Endothelial cell of umbilical vein (primary cell): ENCODE measurements around the gene ITPKB.

Source experiments
- POLR2A ChIP-seq: IDR thresholded peaks from 2 replicates; pipeline ENCODE4 v1.6.1; 2012; ENCODE audit warnings: low read depth, mild to moderate bottlenecking, control low read depth, low read length
- TF ChIP-seq, protein P1 (sequence below), 2 donors: IDR thresholded peaks; 1 replicate in 1 of 2; 2 replicates in 1 of 2; pipeline ENCODE4 v1.5.1; 2011; ENCODE audit warnings: low read length in 2 of 2, mild to moderate bottlenecking in 2 of 2, moderate library complexity in 2 of 2, control low read depth in 1 of 2, inconsistent platforms in 1 of 2, low read depth in 1 of 2; ENCODE audit not compliant: insufficient read depth in 1 of 2; ENCODE audit errors: extremely low read depth in 1 of 2

GRCh38 chr1:226649780-226650179 is 89.3 kb downstream of the ITPKB start:
- TF ChIP-seq, protein P1, sequence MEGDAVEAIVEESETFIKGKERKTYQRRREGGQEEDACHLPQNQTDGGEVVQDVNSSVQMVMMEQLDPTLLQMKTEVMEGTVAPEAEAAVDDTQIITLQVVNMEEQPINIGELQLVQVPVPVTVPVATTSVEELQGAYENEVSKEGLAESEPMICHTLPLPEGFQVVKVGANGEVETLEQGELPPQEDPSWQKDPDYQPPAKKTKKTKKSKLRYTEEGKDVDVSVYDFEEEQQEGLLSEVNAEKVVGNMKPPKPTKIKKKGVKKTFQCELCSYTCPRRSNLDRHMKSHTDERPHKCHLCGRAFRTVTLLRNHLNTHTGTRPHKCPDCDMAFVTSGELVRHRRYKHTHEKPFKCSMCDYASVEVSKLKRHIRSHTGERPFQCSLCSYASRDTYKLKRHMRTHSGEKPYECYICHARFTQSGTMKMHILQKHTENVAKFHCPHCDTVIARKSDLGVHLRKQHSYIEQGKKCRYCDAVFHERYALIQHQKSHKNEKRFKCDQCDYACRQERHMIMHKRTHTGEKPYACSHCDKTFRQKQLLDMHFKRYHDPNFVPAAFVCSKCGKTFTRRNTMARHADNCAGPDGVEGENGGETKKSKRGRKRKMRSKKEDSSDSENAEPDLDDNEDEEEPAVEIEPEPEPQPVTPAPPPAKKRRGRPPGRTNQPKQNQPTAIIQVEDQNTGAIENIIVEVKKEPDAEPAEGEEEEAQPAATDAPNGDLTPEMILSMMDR (IDR thresholded peaks at IDR 0.05; ENCODE audit: extremely low read depth in 1 of 2, insufficient read depth in 1 of 2, low read depth in 1 of 2, low read length in 2 of 2), result peak in 1 of 2 donors; percentile 38
- no peak for TF ChIP-seq POLR2A
